Sigmoid colon (tissue), 4 donors: ENCODE results near the gene GINM1.

Source experiments
- EP300 ChIP-seq, 4 donors: sonication (generic); formaldehyde crosslinking; IDR thresholded peaks; one replicate each; pipeline ENCODE4 v1.6.1; 2017; ENCODE audit warnings: antibody characterized with exemption in 4 of 4
- POLR2A ChIP-seq, 2 donors: fragments of 450-650 bp; IDR thresholded peaks; one replicate each; pipeline ENCODE4 v1.6.1; 2016; ENCODE audit warnings: antibody characterized with exemption in 2 of 2, mild to moderate bottlenecking in 2 of 2, moderate library complexity in 2 of 2
- POLR2AphosphoS5 ChIP-seq, 4 donors: sonication (generic); formaldehyde crosslinking; IDR thresholded peaks; one replicate each; pipeline ENCODE4 v1.6.1; 2017; ENCODE audit warnings: antibody characterized with exemption in 4 of 4
- TF ChIP-seq, protein P1 (sequence below), 4 experiments: fragments of 450-650 bp in 3 of 4; fragments of 200-600 bp in 1 of 4; IDR thresholded peaks; one replicate each; pipeline ENCODE4 v1.5.1; 2016 to 2019; ENCODE audit warnings: antibody characterized with exemption in 4 of 4, mild to moderate bottlenecking in 3 of 4, moderate library complexity in 2 of 4

- TF ChIP-seq POLR2A (IDR thresholded peaks at IDR 0.05) (no peak), POLR2AphosphoS5 (IDR thresholded peaks at IDR 0.05) (no peak), EP300 (IDR thresholded peaks at IDR 0.05) (no peak)
- TF ChIP-seq, protein P1, sequence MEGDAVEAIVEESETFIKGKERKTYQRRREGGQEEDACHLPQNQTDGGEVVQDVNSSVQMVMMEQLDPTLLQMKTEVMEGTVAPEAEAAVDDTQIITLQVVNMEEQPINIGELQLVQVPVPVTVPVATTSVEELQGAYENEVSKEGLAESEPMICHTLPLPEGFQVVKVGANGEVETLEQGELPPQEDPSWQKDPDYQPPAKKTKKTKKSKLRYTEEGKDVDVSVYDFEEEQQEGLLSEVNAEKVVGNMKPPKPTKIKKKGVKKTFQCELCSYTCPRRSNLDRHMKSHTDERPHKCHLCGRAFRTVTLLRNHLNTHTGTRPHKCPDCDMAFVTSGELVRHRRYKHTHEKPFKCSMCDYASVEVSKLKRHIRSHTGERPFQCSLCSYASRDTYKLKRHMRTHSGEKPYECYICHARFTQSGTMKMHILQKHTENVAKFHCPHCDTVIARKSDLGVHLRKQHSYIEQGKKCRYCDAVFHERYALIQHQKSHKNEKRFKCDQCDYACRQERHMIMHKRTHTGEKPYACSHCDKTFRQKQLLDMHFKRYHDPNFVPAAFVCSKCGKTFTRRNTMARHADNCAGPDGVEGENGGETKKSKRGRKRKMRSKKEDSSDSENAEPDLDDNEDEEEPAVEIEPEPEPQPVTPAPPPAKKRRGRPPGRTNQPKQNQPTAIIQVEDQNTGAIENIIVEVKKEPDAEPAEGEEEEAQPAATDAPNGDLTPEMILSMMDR (IDR thresholded peaks at IDR 0.05) = no peak
These were observed 1.9 kb downstream of the GINM1 start for GRCh38 chr6:149567945-149568585.
